ENCODE data around the gene DNMT3A. TPM values are rescaled to one million over a fixed set of nuclear protein-coding genes. Genes with fewer than 3 reads are reported as not detected.

DNMT3A gene
- total and polyA plus RNA-seq, 2 donors (not counting 3 experiments of a cell fraction or from before 2014, with no cell fraction given): 23.3 to 71.7 TPM

- no peaks in the 10 kb centered on the region for H4K20me1 ChIP-seq (replicated peaks; ENCODE audit: control insufficient read depth, extremely low read depth, insufficient read depth, low read length)
- no peaks in the 10 kb centered on the region for H3K27me3 ChIP-seq (ENCODE audit: control insufficient read depth in 2 of 2, insufficient read depth in 2 of 2, low read length in 2 of 2)
- dilution Hi-C loops (cut with MboI; ENCODE audit: extremely low pct_ligation_motif_present, low sequenced_read_pairs) (no loop called here), intact Hi-C loops (cut with micrococcal nuclease) (no loop called here)
- DNase-seq (ENCODE audit: low read depth, low spot score) (no peak), FAIRE-seq (no peak)
- POLR2A ChIA-PET: no interaction called here
- CTCF ChIA-PET: interaction anchor here (1.1 kb wide), 1 partner anchor 26 kb away, joined by 4 read pairs; no protein-coding TSS in a partner anchor
- no TSS peak for BruUV-seq (replicated peaks)
- TF ChIP-seq JUN (IDR thresholded peaks at IDR 0.05; ENCODE audit: borderline replicate concordance, insufficient read depth, insufficient read length, low read depth) (no peak), MAX (IDR thresholded peaks at IDR 0.05; ENCODE audit: insufficient read depth, insufficient read length) (no peak), POLR2AphosphoS5 (IDR thresholded peaks at IDR 0.05; ENCODE audit: insufficient read depth, low read depth, low read length) (no peak), POLR2A (IDR thresholded peaks at IDR 0.05; ENCODE audit: low read depth, low read length) (no peak), EZH2 (IDR thresholded peaks at IDR 0.05; ENCODE audit: borderline replicate concordance, low read depth, low read length, severe bottlenecking) (no peak), MYC (IDR thresholded peaks at IDR 0.05; ENCODE audit: low read depth, low read length) (no peak), CTCF (IDR thresholded peaks at IDR 0.05; ENCODE audit: extremely low read depth in 1 of 2, insufficient read depth in 1 of 2, low read depth in 1 of 2, low read length in 2 of 2) (no peak), GATA2 (IDR thresholded peaks at IDR 0.05; ENCODE audit: insufficient read depth, insufficient read length, low read depth, low read length) (no peak), FOS (IDR thresholded peaks at IDR 0.05; ENCODE audit: borderline replicate concordance, insufficient read depth, low read length) (no peak)
- no peak overlapping the region for H3K4me3 ChIP-seq (replicated peaks in 1 of 3; ENCODE audit: insufficient read depth in 1 of 3, low read depth in 1 of 3, low read length in 3 of 3)
- no peak overlapping the region for H3K4me2 ChIP-seq (ENCODE audit: insufficient read depth, low read length)
- H3K4me1 ChIP-seq (ENCODE audit: control insufficient read depth, extremely low read depth, insufficient read depth, low read length): no peaks in the 10 kb centered on the region
- H3K9ac ChIP-seq (replicated peaks; ENCODE audit: extremely low read depth, insufficient read depth, low read length): no peak overlapping the region
- no peaks in the 10 kb centered on the region for H3K9me3 ChIP-seq (replicated peaks; ENCODE audit: control insufficient read depth, insufficient read depth, low read length)
- no peak overlapping the region for H2AFZ ChIP-seq (ENCODE audit: low read depth, low read length)
- no peaks in the 10 kb centered on the region for H3K36me3 ChIP-seq (ENCODE audit: control insufficient read depth in 2 of 2, extremely low read depth in 1 of 2, insufficient read depth in 2 of 2, low read length in 2 of 2)
- no peaks in the 10 kb centered on the region for H3K79me2 ChIP-seq (ENCODE audit: control insufficient read depth, insufficient read depth, low read length)
- no peaks in the 10 kb centered on the region for H3K9me1 ChIP-seq (replicated peaks; ENCODE audit: control insufficient read depth, extremely low read depth, insufficient read depth, low read length)
- no peak overlapping the region for H3K27ac ChIP-seq (ENCODE audit: insufficient read depth, low read depth, low read length)
These were observed 46.2 kb upstream of the DNMT3A start for GRCh38 chr2:25387876-25388449.
